Erythroblast (primary cell): ENCODE data around the gene DUSP7.

ENCODE experiments used
- GATA1 ChIP-seq: IDR thresholded peaks from 2 replicates; pipeline ENCODE4 v1.6.1; 2011; ENCODE audit warnings: low read depth, mild to moderate bottlenecking, control low read depth, low read length, moderate library complexity
- POLR2A ChIP-seq: IDR thresholded peaks from 2 replicates; pipeline ENCODE4 v1.6.1; 2011; ENCODE audit warnings: mild to moderate bottlenecking, low read length

GRCh38 chr3:52057812-52058495 lies 1.6 kb upstream of the DUSP7 start:
- TF ChIP-seq POLR2A (no peak), GATA1 (no peak)
